Frontal cortex (tissue), 4 donors: ENCODE measurements around the gene ASH1L. TPM values are rescaled to one million over a fixed set of nuclear protein-coding genes. Genes with fewer than 3 reads are reported as not detected.

Source experiments
- DNase-seq, 2 donors: peaks; one replicate each; pipeline ENCODE4 v3.0.0; 2012; ENCODE audit warnings: low spot score in 2 of 2
- FAIRE-seq: peaks from 2 replicates; lab custom pipeline; 2012; peaks lifted over from hg19 to GRCh38; lab: Jason Lieb, UNC
- total RNA-seq: library from RNA; depleted of rRNA; stranded (reverse); fragments of >200 nt; gene quantifications from one replicate; pipeline ENCODE4 v1.2.3, GENCODE V29; 2014
- donor health status: control.
- donor health status: control.
- donor health status: control.

ASH1L gene
- total RNA-seq, 1 donor from 2014 or later, result 56.7 TPM

- FAIRE-seq (no peak), DNase-seq (no peak)
Observed at GRCh38 chr1:155321639-155322503, 240.7 kb downstream of the ASH1L start.

- FAIRE-seq, result no peak
Observed at GRCh38 chr1:155320661-155321617, 241.7 kb downstream of the ASH1L start, which contains the start of gene RUSC1. TSS of gene RUSC1 (plus strand) at chr1:155320894. CDS start at chr1:155321774, 880 bp downstream.

GRCh38 chr1:155320252-155320651, 242.4 kb downstream of the ASH1L start:
- DNase-seq (no peak), FAIRE-seq (no peak)

More at GRCh38 chr1:155320661-155321617, 241.7 kb downstream of the ASH1L start, which contains the start of gene RUSC1:
- DNase-seq, result peak; percentile 67 to 83

- no peak for DNase-seq
- no peak for FAIRE-seq
Observed at GRCh38 chr1:155319536-155319935, 243.1 kb downstream of the ASH1L start.

- FAIRE-seq, result no peak
- DNase-seq, result no peak
Observed at GRCh38 chr1:155318082-155318481, 244.5 kb downstream of the ASH1L start.

- DNase-seq (no peak), FAIRE-seq (no peak)
Observed at GRCh38 chr1:155316922-155317321, 245.7 kb downstream of the ASH1L start.

- FAIRE-seq, result no peak
- no peak for DNase-seq
Observed at GRCh38 chr1:155313261-155313660, 249.3 kb downstream of the ASH1L start.

GRCh38 chr1:155309423-155310021, 253.1 kb downstream of the ASH1L start:
- FAIRE-seq (no peak), DNase-seq (no peak)

- DNase-seq (peak; percentile 92 to 96), FAIRE-seq (peak; percentile 89)
Observed at GRCh38 chr1:155308493-155309422, 253.8 kb downstream of the ASH1L start, which contains the start of gene FDPS. TSS of gene FDPS (plus strand) at chr1:155308866. CDS start at chr1:155309790, 924 bp downstream.

GRCh38 chr1:155307247-155307740, 255.3 kb downstream of the ASH1L start:
- no peak for DNase-seq
- FAIRE-seq, result no peak

GRCh38 chr1:155305881-155306391, 256.7 kb downstream of the ASH1L start:
- no peak for FAIRE-seq
- DNase-seq, result no peak

GRCh38 chr1:155304558-155305063, 258.0 kb downstream of the ASH1L start:
- no peak for FAIRE-seq
- DNase-seq, result no peak

- no peak for FAIRE-seq
- DNase-seq, result no peak
Observed at GRCh38 chr1:155301342-155301841, 261.2 kb downstream of the ASH1L start, which contains the start of gene PKLR. TSS of gene PKLR (minus strand) at chr1:155301438. CDS start at chr1:155301395, 43 bp downstream.

- DNase-seq (no peak), FAIRE-seq (no peak)
Observed at GRCh38 chr1:155300553-155301329, 261.9 kb downstream of the ASH1L start.

- FAIRE-seq, result no peak
Observed at GRCh38 chr1:155300024-155300423, 262.6 kb downstream of the ASH1L start.

GRCh38 chr1:155297384-155297783, 265.2 kb downstream of the ASH1L start:
- DNase-seq (no peak), FAIRE-seq (no peak)

More at GRCh38 chr1:155300024-155300423, 262.6 kb downstream of the ASH1L start:
- DNase-seq, result no peak

GRCh38 chr1:155296661-155297060, 265.9 kb downstream of the ASH1L start:
- FAIRE-seq, result no peak

More at GRCh38 chr1:155296661-155297060, 265.9 kb downstream of the ASH1L start:
- DNase-seq, result no peak
